GM23338 (cell line): ENCODE data around the gene FRZB. TPM values are rescaled to one million over a fixed set of nuclear protein-coding genes. Genes with fewer than 3 reads are reported as not detected.

Source experiments
- ATAC-seq: fragments of 200-7000 bp; cut with Tn5 transposase; 3 replicates; pipeline ENCODE4 v1.9.1; 2020
- DNase-seq: peaks from one replicate; pipeline ENCODE4 v3.0.0-alpha.2; 2015; ENCODE audit warnings: low spot score
- H2AFZ ChIP-seq: fragments of 200-600 bp; sonication (generic); 2 replicates; pipeline ENCODE4 v1.8.0; 2016; ENCODE audit warnings: antibody characterized with exemption, mild to moderate bottlenecking, moderate library complexity
- H3F3A ChIP-seq: fragments of 200-600 bp; sonication (generic); replicated peaks from 2 replicates; pipeline ENCODE4 v1.8.0; 2017; ENCODE audit warnings: antibody characterized with exemption, mixed run types, low read depth
- H3K27ac ChIP-seq: fragments of 200-600 bp; sonication (generic); 2 replicates; pipeline ENCODE4 v1.6.1; 2016; ENCODE audit warnings: low read depth
- H3K27me3 ChIP-seq: fragments of 200-600 bp; sonication (generic); 2 replicates; pipeline ENCODE4 v1.8.0; 2016; ENCODE audit warnings: mild to moderate bottlenecking, mixed run types, moderate library complexity; ENCODE audit not compliant: insufficient read depth
- H3K36me3 ChIP-seq: fragments of 200-600 bp; sonication (generic); 2 replicates; pipeline ENCODE4 v1.8.0; 2016; ENCODE audit warnings: mild to moderate bottlenecking; ENCODE audit not compliant: insufficient read depth
- H3K4me1 ChIP-seq: fragments of 200-600 bp; sonication (generic); 2 replicates; pipeline ENCODE4 v1.8.0; 2016; ENCODE audit warnings: mild to moderate bottlenecking, moderate library complexity; ENCODE audit not compliant: insufficient read depth
- H3K4me2 ChIP-seq: fragments of 200-600 bp; sonication (generic); 2 replicates; pipeline ENCODE4 v1.7.1; 2017; ENCODE audit warnings: mixed run types
- H3K4me3 ChIP-seq: fragments of 200-600 bp; sonication (generic); 2 replicates; pipeline ENCODE4 v1.6.1; 2016; ENCODE audit warnings: mixed run types
- H3K79me2 ChIP-seq: fragments of 200-600 bp; sonication (generic); replicated peaks from 2 replicates; pipeline ENCODE4 v1.8.0; 2017; ENCODE audit warnings: mild to moderate bottlenecking; ENCODE audit not compliant: insufficient read depth
- H3K9me2 ChIP-seq: fragments of 200-600 bp; sonication (generic); 2 replicates; pipeline ENCODE4 v1.8.0; 2017; ENCODE audit not compliant: insufficient read depth
- H4K20me1 ChIP-seq: fragments of 200-600 bp; sonication (generic); replicated peaks from 2 replicates; pipeline ENCODE4 v1.8.0; 2017; ENCODE audit warnings: mild to moderate bottlenecking; ENCODE audit not compliant: insufficient read depth
- H3K27ac Mint-ChIP-seq: 2 replicates; pipeline ENCODE4 v1.8.0; 2020; ENCODE audit warnings: inconsistent platforms, mild to moderate bottlenecking, moderate library complexity, mixed read lengths
- H3K27me3 Mint-ChIP-seq: 3 replicates; pipeline ENCODE4 v1.8.0; 2022; ENCODE audit warnings: low read depth, mild to moderate bottlenecking, moderate library complexity, mixed read lengths, inconsistent platforms; ENCODE audit not compliant: insufficient read depth, poor library complexity
- H3K36me3 Mint-ChIP-seq: 3 replicates; pipeline ENCODE4 v1.8.0; 2021; ENCODE audit warnings: low read depth, mild to moderate bottlenecking, inconsistent platforms, moderate library complexity, mixed read lengths
- H3K4me1 Mint-ChIP-seq: 3 replicates; pipeline ENCODE4 v1.8.0; 2020; ENCODE audit warnings: mild to moderate bottlenecking, inconsistent platforms, mixed read lengths
- H3K4me3 Mint-ChIP-seq: 3 replicates; pipeline ENCODE4 v1.8.0; 2021; ENCODE audit warnings: moderate library complexity, mild to moderate bottlenecking, inconsistent platforms, mixed read lengths
- H3K9me3 Mint-ChIP-seq: 3 replicates; pipeline ENCODE4 v1.8.0; 2020; ENCODE audit warnings: moderate library complexity, mild to moderate bottlenecking, inconsistent platforms, mixed read lengths
- CREB1 ChIP-seq: fragments of 250-450 bp; sonication (Bioruptor Pico); IDR thresholded peaks from 2 replicates; pipeline ENCODE4 v1.5.0; 2020; ENCODE audit warnings: low read depth, mild to moderate bottlenecking, moderate library complexity
- ETS1 ChIP-seq: IDR thresholded peaks from 2 replicates; pipeline ENCODE4 v1.6.1; 2016; ENCODE audit warnings: antibody characterized with exemption
- EZH2 ChIP-seq: fragments of 200-600 bp; sonication (generic); IDR thresholded peaks from one replicate; pipeline ENCODE4 v1.8.0; 2017; ENCODE audit warnings: antibody characterized with exemption, mild to moderate bottlenecking, low read depth; ENCODE audit not compliant: unreplicated experiment
- EZH2phosphoT487 ChIP-seq: fragments of 200-600 bp; sonication (generic); IDR thresholded peaks from one replicate; pipeline ENCODE4 v1.8.1; 2018; ENCODE audit warnings: antibody characterized with exemption; ENCODE audit not compliant: unreplicated experiment
- JUNB ChIP-seq: IDR thresholded peaks from one replicate; pipeline ENCODE4 v1.6.1; 2016; ENCODE audit warnings: antibody characterized with exemption; ENCODE audit not compliant: unreplicated experiment
- NANOG ChIP-seq: IDR thresholded peaks from 2 replicates; pipeline ENCODE4 v1.6.1; 2016; ENCODE audit warnings: antibody characterized with exemption, borderline replicate concordance
- POLR2AphosphoS5 ChIP-seq: IDR thresholded peaks from 2 replicates; pipeline ENCODE4 v1.6.1; 2016; ENCODE audit warnings: antibody characterized with exemption, low read depth
- STAT1 ChIP-seq: IDR thresholded peaks from one replicate; pipeline ENCODE4 v1.6.1; 2016; ENCODE audit warnings: antibody characterized with exemption; ENCODE audit not compliant: unreplicated experiment
- ZNF114 ChIP-seq: fragments of 250-450 bp; sonication (Bioruptor Pico); IDR thresholded peaks from 2 replicates; pipeline ENCODE4 v1.5.0; 2020; ENCODE audit warnings: mild to moderate bottlenecking, moderate library complexity
- ZNF331 ChIP-seq: fragments of 250-450 bp; sonication (Bioruptor Pico); IDR thresholded peaks from 2 replicates; pipeline ENCODE4 v1.5.0; 2020; ENCODE audit warnings: low read depth, mild to moderate bottlenecking, moderate library complexity
- ZNF462 ChIP-seq: fragments of 250-450 bp; sonication (Bioruptor Pico); IDR thresholded peaks from 2 replicates; pipeline ENCODE4 v1.5.0; 2020; ENCODE audit warnings: mild to moderate bottlenecking, moderate library complexity
- polyA plus RNA-seq: library from polyadenylated mRNA; unstranded; fragments of >200 nt; fragmentation: Nextera tagmentation; extraction: Ambion mirVana; gene quantifications from 2 replicates; pipeline ENCODE4 v1.2.1, GENCODE V29; 2016
- total RNA-seq: library from RNA; depleted of rRNA; stranded (reverse); fragments of >200 nt; shearing (Covaris generic); gene quantifications from 2 replicates; pipeline ENCODE4 v1.2.3, GENCODE V29; 2014
- TF ChIP-seq, protein P1 (sequence below), 2 experiments: fragments of 200-600 bp in 1 of 2; sonication (generic) in 1 of 2; conservative IDR thresholded peaks; 2 replicates each; pipeline versions ENCODE4 v1.5.1 to v1.6.1; 2016 to 2017; ENCODE audit warnings: antibody characterized with exemption in 2 of 2, low read depth in 2 of 2, mild to moderate bottlenecking in 2 of 2, moderate library complexity in 1 of 2
- TF ChIP-seq, protein P2 (sequence below): IDR thresholded peaks from one replicate; pipeline ENCODE4 v1.6.1; 2018; ENCODE audit warnings: antibody characterized with exemption; ENCODE audit not compliant: unreplicated experiment

The FRZB gene
- total and polyA plus RNA-seq, 2 experiments from 2014 or later = 0.52 to 1.2 TPM

DNA sequence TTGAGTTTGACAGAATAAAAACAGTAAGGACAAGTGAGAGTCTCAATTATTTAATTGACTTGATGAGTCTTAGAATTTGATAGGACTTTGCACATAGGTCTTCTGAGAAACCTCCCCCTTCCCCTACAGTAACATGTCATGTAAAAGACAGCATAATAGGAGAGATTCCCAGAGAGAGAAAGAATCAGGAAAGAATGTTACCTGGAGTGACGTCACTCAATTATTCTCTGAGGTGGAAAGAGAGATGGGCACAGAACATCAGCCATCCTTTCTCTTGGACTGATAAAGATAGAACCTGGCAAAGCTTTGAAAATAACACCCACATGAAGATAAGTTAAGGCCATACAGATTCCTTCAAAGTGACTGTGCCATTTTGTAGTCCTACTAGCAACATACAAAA is 19.3 kb upstream of the FRZB start:
- H3K4me1 Mint-ChIP-seq = peaks cover 7% of the 10 kb centered on the region; the same call in 2 of the 3 replicates
- no peak for DNase-seq
- Histone ChIP-seq H3K4me1 (no peaks in the 10 kb centered on the region), H2AFZ (no peak overlapping the region), H3K79me2 (no peaks in the 10 kb centered on the region), H3K9me2 (peaks cover 3% of the 10 kb centered on the region; the same call in 1 of the 2 replicates), H4K20me1 (no peaks in the 10 kb centered on the region), H3K27me3 (no peaks in the 10 kb centered on the region), H3K36me3 (no peaks in the 10 kb centered on the region), H3K27ac (no peak overlapping the region), H3F3A (no peaks in the 10 kb centered on the region), H3K4me2 (no peak overlapping the region), H3K4me3 (no peak overlapping the region)
- no peaks in the 10 kb centered on the region for H3K9me3 Mint-ChIP-seq
- H3K27ac Mint-ChIP-seq = no peak overlapping the region
- H3K4me3 Mint-ChIP-seq = no peak overlapping the region
- no peaks in the 10 kb centered on the region for H3K27me3 Mint-ChIP-seq
- ATAC-seq = no peak
- TF ChIP-seq JUNB = no peak
- no peak for TF ChIP-seq ETS1
- no peak for TF ChIP-seq STAT1
- TF ChIP-seq EZH2phosphoT487 = no peak
- TF ChIP-seq CREB1 (CRISPR knock-in tag) = no peak
- no peak for TF ChIP-seq ZNF114 (CRISPR knock-in tag)
- TF ChIP-seq EZH2 = no peak
- no peak for TF ChIP-seq ZNF331
- TF ChIP-seq, protein P1, sequence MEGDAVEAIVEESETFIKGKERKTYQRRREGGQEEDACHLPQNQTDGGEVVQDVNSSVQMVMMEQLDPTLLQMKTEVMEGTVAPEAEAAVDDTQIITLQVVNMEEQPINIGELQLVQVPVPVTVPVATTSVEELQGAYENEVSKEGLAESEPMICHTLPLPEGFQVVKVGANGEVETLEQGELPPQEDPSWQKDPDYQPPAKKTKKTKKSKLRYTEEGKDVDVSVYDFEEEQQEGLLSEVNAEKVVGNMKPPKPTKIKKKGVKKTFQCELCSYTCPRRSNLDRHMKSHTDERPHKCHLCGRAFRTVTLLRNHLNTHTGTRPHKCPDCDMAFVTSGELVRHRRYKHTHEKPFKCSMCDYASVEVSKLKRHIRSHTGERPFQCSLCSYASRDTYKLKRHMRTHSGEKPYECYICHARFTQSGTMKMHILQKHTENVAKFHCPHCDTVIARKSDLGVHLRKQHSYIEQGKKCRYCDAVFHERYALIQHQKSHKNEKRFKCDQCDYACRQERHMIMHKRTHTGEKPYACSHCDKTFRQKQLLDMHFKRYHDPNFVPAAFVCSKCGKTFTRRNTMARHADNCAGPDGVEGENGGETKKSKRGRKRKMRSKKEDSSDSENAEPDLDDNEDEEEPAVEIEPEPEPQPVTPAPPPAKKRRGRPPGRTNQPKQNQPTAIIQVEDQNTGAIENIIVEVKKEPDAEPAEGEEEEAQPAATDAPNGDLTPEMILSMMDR (conservative IDR thresholded peaks at IDR 0.05; ENCODE audit: low read depth in 2 of 2) = no peak
- TF ChIP-seq NANOG = no peak
- TF ChIP-seq, protein P2, sequence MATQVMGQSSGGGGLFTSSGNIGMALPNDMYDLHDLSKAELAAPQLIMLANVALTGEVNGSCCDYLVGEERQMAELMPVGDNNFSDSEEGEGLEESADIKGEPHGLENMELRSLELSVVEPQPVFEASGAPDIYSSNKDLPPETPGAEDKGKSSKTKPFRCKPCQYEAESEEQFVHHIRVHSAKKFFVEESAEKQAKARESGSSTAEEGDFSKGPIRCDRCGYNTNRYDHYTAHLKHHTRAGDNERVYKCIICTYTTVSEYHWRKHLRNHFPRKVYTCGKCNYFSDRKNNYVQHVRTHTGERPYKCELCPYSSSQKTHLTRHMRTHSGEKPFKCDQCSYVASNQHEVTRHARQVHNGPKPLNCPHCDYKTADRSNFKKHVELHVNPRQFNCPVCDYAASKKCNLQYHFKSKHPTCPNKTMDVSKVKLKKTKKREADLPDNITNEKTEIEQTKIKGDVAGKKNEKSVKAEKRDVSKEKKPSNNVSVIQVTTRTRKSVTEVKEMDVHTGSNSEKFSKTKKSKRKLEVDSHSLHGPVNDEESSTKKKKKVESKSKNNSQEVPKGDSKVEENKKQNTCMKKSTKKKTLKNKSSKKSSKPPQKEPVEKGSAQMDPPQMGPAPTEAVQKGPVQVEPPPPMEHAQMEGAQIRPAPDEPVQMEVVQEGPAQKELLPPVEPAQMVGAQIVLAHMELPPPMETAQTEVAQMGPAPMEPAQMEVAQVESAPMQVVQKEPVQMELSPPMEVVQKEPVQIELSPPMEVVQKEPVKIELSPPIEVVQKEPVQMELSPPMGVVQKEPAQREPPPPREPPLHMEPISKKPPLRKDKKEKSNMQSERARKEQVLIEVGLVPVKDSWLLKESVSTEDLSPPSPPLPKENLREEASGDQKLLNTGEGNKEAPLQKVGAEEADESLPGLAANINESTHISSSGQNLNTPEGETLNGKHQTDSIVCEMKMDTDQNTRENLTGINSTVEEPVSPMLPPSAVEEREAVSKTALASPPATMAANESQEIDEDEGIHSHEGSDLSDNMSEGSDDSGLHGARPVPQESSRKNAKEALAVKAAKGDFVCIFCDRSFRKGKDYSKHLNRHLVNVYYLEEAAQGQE = no peak
- no peak for TF ChIP-seq ZNF462
- TF ChIP-seq POLR2AphosphoS5 = no peak
- no peaks in the 10 kb centered on the region for H3K36me3 Mint-ChIP-seq
